ENCODE measurements around the gene LEKR1. TPM values are rescaled to one million over a fixed set of nuclear protein-coding genes. Genes with fewer than 3 reads are reported as not detected.

Gene LEKR1
- total RNA-seq, 2 experiments from 2014 or later = 0.76 to 1.1 TPM

DNA sequence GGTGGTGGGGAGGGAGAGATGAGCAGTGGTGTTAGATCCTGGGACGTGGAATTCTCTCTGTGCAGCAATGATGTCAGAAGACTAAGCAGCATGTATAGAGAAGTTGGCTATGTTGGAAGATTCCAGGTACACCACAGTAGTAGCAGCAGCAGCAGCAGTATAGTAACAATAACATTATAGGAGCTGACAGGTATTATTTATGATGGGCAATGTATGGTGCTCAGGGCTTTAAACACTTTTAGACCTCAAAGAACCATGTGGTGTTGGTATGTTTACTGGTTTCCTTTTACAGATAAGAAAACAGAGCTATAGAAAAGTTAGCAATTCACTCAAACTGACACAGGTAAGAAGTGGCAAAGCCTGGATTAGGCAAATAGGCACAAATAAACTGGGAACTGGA, 229.9 kb downstream of the LEKR1 start:
- H3K4me1 Mint-ChIP-seq = peaks cover 11% of the 10 kb centered on the region
- H3K27ac Mint-ChIP-seq = no peak overlapping the region
- no peak for DNase-seq
- H3K4me3 Mint-ChIP-seq = no peak overlapping the region
- no peak for ATAC-seq
- no peaks in the 10 kb centered on the region for H3K9me3 Mint-ChIP-seq (ENCODE audit: low read depth)
- CTCF ChIA-PET = interaction anchor here (0.6 kb wide), 1 partner anchor 33 kb away, joined by 3 read pairs; no protein-coding TSS in a partner anchor
- H3K36me3 Mint-ChIP-seq = no peaks in the 10 kb centered on the region
- peaks cover 14% of the 10 kb centered on the region for H3K27me3 Mint-ChIP-seq

DNA sequence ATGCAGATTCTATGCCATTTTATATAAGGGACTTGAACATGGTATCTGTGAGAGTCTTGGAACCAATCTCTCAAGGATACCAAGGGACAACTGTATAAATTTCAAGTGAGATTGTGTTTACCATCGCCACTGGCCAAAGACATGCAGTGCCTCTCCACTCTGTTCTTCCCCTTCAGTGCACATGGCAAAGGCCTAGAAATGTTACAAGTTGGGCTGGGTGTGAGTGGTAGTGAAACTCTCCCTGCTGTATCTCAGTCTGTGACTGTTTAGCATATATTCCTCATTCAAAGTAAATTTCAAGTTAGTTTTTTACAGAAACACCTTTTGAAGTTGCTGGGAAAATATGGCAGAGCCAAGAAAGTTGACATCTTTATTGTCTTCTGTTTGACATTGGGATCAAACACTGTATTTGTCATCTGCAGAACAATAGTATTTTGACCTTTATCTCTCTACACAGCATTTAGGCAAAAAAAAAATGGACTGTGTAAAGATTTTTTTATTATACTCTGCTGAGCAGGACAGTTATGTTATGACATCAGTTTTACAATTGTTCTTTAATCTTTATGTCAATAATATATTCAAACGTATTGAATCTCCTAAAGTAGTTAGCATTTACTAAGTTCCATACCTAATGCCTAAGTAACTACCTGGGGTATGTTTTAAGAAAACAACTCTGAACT, 232.4 kb downstream of the LEKR1 start:
- Mint-ChIP-seq H3K27ac (no peak overlapping the region), H3K9me3 (ENCODE audit: low read depth) (no peaks in the 10 kb centered on the region), H3K27me3 (peaks cover 12% of the 10 kb centered on the region), H3K36me3 (no peaks in the 10 kb centered on the region), H3K4me1 (peaks cover 11% of the 10 kb centered on the region), H3K4me3 (no peak overlapping the region)
- ATAC-seq = no peak
- CTCF ChIA-PET = no interaction called here
- no peak for DNase-seq

GRCh38 chr3:157059181-157059580, 233.0 kb downstream of the LEKR1 start:
- CTCF ChIA-PET = no interaction called here
- no peak for DNase-seq

DNA sequence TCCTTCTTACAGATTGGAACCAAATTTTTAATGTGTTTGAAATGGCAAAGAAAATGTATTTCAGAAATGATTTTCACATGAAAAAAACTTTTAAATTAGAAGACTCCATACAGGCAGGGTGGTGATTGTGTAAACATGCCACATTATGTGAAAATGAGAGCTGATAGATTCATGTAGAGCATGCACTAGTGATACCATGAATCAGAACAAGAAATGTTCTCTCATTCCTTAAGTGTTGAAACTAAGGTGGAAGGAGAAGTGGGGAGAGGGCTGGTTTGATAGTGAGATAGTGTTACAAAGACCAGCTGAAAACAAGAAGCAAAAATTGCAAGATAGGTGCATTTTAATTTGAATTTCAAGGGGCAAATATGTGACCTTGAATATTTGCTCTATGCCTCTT, 233.5 kb downstream of the LEKR1 start:
- Mint-ChIP-seq H3K27ac (no peak overlapping the region), H3K9me3 (ENCODE audit: low read depth) (no peaks in the 10 kb centered on the region), H3K4me1 (peaks cover 11% of the 10 kb centered on the region), H3K36me3 (no peaks in the 10 kb centered on the region), H3K4me3 (no peak overlapping the region), H3K27me3 (peaks cover 12% of the 10 kb centered on the region)
- CTCF ChIA-PET = no interaction called here
- peak; percentile 58 for ATAC-seq
- DNase-seq = no peak

More at GRCh38 chr3:157059181-157059580, 233.0 kb downstream of the LEKR1 start:
- no peak for ATAC-seq
- no peaks in the 10 kb centered on the region for H3K9me3 Mint-ChIP-seq (ENCODE audit: low read depth)
- H3K27me3 Mint-ChIP-seq = peaks cover 12% of the 10 kb centered on the region
- H3K4me3 Mint-ChIP-seq = no peak overlapping the region
- peaks cover 11% of the 10 kb centered on the region for H3K4me1 Mint-ChIP-seq
- no peaks in the 10 kb centered on the region for H3K36me3 Mint-ChIP-seq
- no peak overlapping the region for H3K27ac Mint-ChIP-seq

GRCh38 chr3:157061265-157061664, 235.1 kb downstream of the LEKR1 start:
- H3K4me3 Mint-ChIP-seq = no peak overlapping the region
- H3K27ac Mint-ChIP-seq = no peak overlapping the region
- DNase-seq = no peak
- H3K9me3 Mint-ChIP-seq (ENCODE audit: low read depth) = no peaks in the 10 kb centered on the region
- ATAC-seq = no peak
- peaks cover 13% of the 10 kb centered on the region for H3K4me1 Mint-ChIP-seq
- CTCF ChIA-PET = no interaction called here
- H3K27me3 Mint-ChIP-seq = peaks cover 11% of the 10 kb centered on the region
- no peaks in the 10 kb centered on the region for H3K36me3 Mint-ChIP-seq

DNA sequence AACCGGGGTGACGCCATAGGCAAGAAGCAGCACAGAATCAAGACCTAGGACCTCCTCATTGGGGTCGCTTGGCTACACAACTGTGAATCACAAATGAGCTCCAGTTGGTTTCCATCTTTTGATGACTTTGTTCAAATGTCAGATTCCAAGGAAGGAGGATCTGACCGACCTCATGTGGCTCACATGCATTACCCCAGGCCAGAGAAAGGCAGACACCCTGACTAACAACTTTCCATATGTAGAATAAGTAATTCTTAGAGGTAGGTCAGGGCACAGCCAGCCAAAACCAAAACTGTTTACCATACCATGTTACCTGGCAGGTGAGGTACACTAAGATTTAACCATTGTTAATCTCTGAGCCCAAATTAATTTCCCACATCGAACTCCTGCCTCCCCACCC, 237.3 kb downstream of the LEKR1 start:
- CTCF ChIA-PET = no interaction called here
- Mint-ChIP-seq H3K9me3 (ENCODE audit: low read depth) (no peaks in the 10 kb centered on the region), H3K4me3 (no peak overlapping the region), H3K27ac (no peak overlapping the region), H3K36me3 (no peaks in the 10 kb centered on the region), H3K27me3 (peaks cover 8% of the 10 kb centered on the region), H3K4me1 (peaks cover 27% of the 10 kb centered on the region)
- ATAC-seq (no peak), DNase-seq (no peak)

- ATAC-seq = no peak
- no peak overlapping the region for H3K4me3 Mint-ChIP-seq
- no peaks in the 10 kb centered on the region for H3K36me3 Mint-ChIP-seq
- no peak overlapping the region for H3K27ac Mint-ChIP-seq
- CTCF ChIA-PET = no interaction called here
- no peak for DNase-seq
- H3K9me3 Mint-ChIP-seq (ENCODE audit: low read depth) = no peaks in the 10 kb centered on the region
- H3K27me3 Mint-ChIP-seq = peaks cover 8% of the 10 kb centered on the region
- peaks cover 27% of the 10 kb centered on the region for H3K4me1 Mint-ChIP-seq
These were observed 237.8 kb downstream of the LEKR1 start for GRCh38 chr3:157063926-157064325.

DNA sequence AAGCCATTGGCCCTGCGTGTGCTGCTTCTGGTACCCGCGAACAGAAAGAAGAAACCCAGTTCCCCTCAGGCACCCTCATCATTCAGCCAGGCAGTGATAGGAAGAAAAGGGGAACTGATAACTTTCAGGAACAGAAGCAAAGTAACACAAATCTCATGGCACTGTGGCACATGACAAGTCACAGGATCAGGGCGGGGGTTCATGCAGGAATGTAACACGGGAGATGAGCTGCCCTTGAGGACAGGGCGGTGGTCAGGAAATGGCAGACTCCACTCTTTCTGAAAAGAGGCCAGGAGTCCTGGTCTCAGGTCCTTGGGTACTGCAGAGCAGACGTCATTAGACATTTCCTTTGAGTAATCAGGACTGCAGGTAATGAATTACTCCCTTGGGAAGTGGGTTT, 238.2 kb downstream of the LEKR1 start:
- H3K4me3 Mint-ChIP-seq = no peak overlapping the region
- CTCF ChIA-PET = no interaction called here
- no peaks in the 10 kb centered on the region for H3K36me3 Mint-ChIP-seq
- H3K27ac Mint-ChIP-seq = no peak overlapping the region
- DNase-seq (no peak), ATAC-seq (no peak)
- H3K27me3 Mint-ChIP-seq = peaks cover 8% of the 10 kb centered on the region
- no peaks in the 10 kb centered on the region for H3K9me3 Mint-ChIP-seq (ENCODE audit: low read depth)
- peaks cover 24% of the 10 kb centered on the region for H3K4me1 Mint-ChIP-seq

DNA sequence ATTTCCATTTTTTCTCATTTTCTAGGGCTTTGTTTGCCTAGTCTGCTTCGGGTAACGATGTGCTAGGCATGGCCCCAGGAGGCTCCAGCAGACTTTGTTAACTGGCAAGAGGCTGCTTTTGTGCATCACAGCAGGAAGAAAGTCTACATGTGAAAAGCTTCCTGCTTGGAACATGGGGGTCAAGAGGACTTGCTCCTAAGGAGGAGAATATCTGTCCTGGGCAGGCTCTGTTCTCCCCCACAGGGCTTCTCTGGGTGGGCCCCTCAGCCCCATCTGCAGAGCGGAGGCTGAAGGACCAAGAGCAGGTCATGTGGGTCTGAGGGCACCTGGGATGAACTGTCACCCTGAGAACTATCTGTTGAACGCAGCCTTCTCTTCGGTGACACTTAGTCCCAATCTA, 239.0 kb downstream of the LEKR1 start:
- no peaks in the 10 kb centered on the region for H3K9me3 Mint-ChIP-seq (ENCODE audit: low read depth)
- peaks cover 18% of the 10 kb centered on the region for H3K4me1 Mint-ChIP-seq
- H3K36me3 Mint-ChIP-seq = no peaks in the 10 kb centered on the region
- CTCF ChIA-PET = interaction anchor here (0.6 to 1.8 kb wide), 2 partner anchors 10 to 17 kb away, joined by 3 to 6 read pairs; no protein-coding TSS in a partner anchor
- DNase-seq (no peak), ATAC-seq (no peak)
- no peak overlapping the region for H3K27ac Mint-ChIP-seq
- H3K4me3 Mint-ChIP-seq = no peak overlapping the region
- H3K27me3 Mint-ChIP-seq = peaks cover 8% of the 10 kb centered on the region

DNA sequence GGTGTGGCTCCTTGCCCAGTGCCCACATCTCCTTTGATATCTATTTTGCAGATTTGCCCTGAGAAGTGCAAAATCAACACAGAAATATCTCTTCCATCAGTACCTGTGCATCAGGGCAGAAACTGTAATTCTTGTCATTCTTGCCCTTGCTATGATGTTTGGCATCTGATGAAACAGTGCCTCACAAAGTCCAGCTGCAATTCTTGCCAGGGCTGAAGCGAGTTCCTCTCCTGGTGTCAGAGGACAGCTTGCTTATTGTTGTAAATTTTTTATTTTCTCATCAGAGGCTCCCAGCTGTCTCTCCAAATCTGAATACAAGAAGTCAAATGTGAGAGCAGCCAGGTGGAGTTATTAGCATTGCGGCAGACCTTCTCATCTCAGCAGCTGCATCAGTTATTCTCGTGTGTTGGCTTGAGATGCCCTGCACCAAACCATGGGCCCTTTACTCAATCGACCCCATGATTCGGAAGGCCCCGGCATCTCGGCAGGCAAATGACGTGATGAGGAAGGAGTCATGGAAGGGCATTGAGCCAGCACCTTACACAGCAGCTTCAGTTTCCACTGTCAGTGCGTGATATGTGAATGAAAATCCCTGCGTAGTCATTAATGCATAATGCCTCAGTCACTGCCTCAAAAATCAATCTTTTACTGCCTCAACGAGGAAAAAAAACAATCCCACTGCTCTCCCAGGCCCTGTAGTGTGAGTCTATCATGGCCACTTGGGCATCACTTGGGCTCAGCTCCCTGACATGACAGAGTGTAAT, 240.4 kb downstream of the LEKR1 start:
- H3K27ac Mint-ChIP-seq = no peak overlapping the region
- DNase-seq = no peak

DNA sequence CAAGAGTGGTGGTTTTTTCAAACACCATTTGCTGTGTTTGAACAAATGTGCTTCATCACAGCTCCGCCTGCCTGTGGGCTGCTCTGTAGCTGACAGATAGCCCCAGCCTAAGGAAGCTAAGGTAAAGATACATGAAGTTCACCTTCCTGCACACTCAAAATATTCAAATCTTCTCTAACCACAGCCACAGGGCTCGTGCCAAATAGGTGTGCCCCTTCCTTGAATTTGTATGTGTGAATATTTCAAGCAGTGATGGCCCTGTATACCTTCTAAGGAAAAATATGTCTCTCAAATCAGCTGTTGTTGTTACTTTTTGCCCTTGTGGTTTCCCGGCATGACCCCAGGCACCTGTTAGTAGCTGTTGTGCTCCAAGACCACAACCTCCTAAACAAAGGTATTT, 241.0 kb downstream of the LEKR1 start:
- no peak overlapping the region for H3K4me3 Mint-ChIP-seq
- no peaks in the 10 kb centered on the region for H3K36me3 Mint-ChIP-seq
- H3K9me3 Mint-ChIP-seq (ENCODE audit: low read depth) = no peaks in the 10 kb centered on the region
- peak; percentile 49 for DNase-seq
- H3K4me1 Mint-ChIP-seq = peaks cover 22% of the 10 kb centered on the region
- peaks cover 8% of the 10 kb centered on the region for H3K27me3 Mint-ChIP-seq
- CTCF ChIA-PET = interaction anchor here (1.0 to 1.8 kb wide), 3 partner anchors 14 to 22 kb away, joined by 4 to 6 read pairs (median 5); no protein-coding TSS in a partner anchor
- H3K27ac Mint-ChIP-seq = peak overlapping the region; percentile 33
- peak; percentile 79 for ATAC-seq

More for the DNA sequence above, 240.4 kb downstream of the LEKR1 start:
- Mint-ChIP-seq H3K4me1 (peaks cover 16% of the 10 kb centered on the region), H3K36me3 (no peaks in the 10 kb centered on the region), H3K9me3 (ENCODE audit: low read depth) (no peaks in the 10 kb centered on the region), H3K4me3 (no peak overlapping the region), H3K27me3 (peaks cover 8% of the 10 kb centered on the region)
- ATAC-seq = no peak
- CTCF ChIA-PET = interaction anchor here (1.0 to 1.8 kb wide), 3 partner anchors 14 to 22 kb away, joined by 4 to 6 read pairs (median 5); no protein-coding TSS in a partner anchor

GRCh38 chr3:157069406-157069805, 243.3 kb downstream of the LEKR1 start:
- Mint-ChIP-seq H3K4me1 (peaks cover 22% of the 10 kb centered on the region), H3K4me3 (no peak overlapping the region), H3K36me3 (no peaks in the 10 kb centered on the region), H3K27ac (no peak overlapping the region), H3K9me3 (ENCODE audit: low read depth) (no peaks in the 10 kb centered on the region), H3K27me3 (no peaks in the 10 kb centered on the region)
- ATAC-seq = no peak
- CTCF ChIA-PET = no interaction called here
- DNase-seq = no peak

GRCh38 chr3:157069846-157070677, 243.9 kb downstream of the LEKR1 start:
- H3K27me3 Mint-ChIP-seq = no peaks in the 10 kb centered on the region

More at GRCh38 chr3:157069846-157070677, 243.9 kb downstream of the LEKR1 start:
- Mint-ChIP-seq H3K4me3 (no peak overlapping the region), H3K9me3 (ENCODE audit: low read depth) (no peaks in the 10 kb centered on the region), H3K4me1 (peaks cover 23% of the 10 kb centered on the region), H3K27ac (no peak overlapping the region), H3K36me3 (no peaks in the 10 kb centered on the region)
- ATAC-seq = no peak
- DNase-seq = peak; percentile 8
- CTCF ChIA-PET = interaction anchor here (0.7 kb wide), 1 partner anchor 255 kb away, joined by 3 read pairs; no protein-coding TSS in a partner anchor

All from activated CD8-positive, alpha-beta memory T cell treated with anti-CD3 and anti-CD28 coated beads, Interleukin-2, amount 10 ng/mL, durations not matched to agents 7 days and 5 days (primary cell).